ENCODE results near the gene RNF111. TPM values are rescaled to one million over a fixed set of nuclear protein-coding genes. Genes with fewer than 3 reads are reported as not detected.
"Not testable (repeated sequence)": the region's sequence is repeated elsewhere in the genome, so short reads cannot be mapped to it uniquely, and the experiment has no call there.

The RNF111 gene
- total and polyA plus RNA-seq, 2 of the 13 experiments (the other 11 are each of a cell fraction or from before 2014, with no cell fraction given) = 12.1 to 23.1 TPM

DNA sequence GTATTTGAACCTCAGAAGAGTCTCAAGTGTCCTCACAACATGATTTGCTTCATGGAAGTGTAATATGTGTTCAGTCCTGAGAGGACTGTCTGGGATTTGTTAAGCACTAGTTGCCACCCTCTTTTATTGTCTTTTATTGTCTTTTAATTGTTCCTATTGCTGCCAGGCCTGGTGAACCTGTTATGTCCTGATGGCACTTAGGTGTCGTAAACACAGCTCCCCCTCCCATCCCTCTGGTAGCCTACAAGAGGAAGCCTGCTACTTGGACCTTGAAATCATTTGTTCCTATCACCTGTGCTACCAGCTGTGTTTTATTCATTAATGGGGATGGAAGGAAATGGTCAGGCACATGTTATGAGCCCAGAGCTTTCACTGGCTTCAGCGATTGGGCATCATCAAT, 136.8 kb downstream of the RNF111 start (continued):
- TF ChIP-seq, protein P1, sequence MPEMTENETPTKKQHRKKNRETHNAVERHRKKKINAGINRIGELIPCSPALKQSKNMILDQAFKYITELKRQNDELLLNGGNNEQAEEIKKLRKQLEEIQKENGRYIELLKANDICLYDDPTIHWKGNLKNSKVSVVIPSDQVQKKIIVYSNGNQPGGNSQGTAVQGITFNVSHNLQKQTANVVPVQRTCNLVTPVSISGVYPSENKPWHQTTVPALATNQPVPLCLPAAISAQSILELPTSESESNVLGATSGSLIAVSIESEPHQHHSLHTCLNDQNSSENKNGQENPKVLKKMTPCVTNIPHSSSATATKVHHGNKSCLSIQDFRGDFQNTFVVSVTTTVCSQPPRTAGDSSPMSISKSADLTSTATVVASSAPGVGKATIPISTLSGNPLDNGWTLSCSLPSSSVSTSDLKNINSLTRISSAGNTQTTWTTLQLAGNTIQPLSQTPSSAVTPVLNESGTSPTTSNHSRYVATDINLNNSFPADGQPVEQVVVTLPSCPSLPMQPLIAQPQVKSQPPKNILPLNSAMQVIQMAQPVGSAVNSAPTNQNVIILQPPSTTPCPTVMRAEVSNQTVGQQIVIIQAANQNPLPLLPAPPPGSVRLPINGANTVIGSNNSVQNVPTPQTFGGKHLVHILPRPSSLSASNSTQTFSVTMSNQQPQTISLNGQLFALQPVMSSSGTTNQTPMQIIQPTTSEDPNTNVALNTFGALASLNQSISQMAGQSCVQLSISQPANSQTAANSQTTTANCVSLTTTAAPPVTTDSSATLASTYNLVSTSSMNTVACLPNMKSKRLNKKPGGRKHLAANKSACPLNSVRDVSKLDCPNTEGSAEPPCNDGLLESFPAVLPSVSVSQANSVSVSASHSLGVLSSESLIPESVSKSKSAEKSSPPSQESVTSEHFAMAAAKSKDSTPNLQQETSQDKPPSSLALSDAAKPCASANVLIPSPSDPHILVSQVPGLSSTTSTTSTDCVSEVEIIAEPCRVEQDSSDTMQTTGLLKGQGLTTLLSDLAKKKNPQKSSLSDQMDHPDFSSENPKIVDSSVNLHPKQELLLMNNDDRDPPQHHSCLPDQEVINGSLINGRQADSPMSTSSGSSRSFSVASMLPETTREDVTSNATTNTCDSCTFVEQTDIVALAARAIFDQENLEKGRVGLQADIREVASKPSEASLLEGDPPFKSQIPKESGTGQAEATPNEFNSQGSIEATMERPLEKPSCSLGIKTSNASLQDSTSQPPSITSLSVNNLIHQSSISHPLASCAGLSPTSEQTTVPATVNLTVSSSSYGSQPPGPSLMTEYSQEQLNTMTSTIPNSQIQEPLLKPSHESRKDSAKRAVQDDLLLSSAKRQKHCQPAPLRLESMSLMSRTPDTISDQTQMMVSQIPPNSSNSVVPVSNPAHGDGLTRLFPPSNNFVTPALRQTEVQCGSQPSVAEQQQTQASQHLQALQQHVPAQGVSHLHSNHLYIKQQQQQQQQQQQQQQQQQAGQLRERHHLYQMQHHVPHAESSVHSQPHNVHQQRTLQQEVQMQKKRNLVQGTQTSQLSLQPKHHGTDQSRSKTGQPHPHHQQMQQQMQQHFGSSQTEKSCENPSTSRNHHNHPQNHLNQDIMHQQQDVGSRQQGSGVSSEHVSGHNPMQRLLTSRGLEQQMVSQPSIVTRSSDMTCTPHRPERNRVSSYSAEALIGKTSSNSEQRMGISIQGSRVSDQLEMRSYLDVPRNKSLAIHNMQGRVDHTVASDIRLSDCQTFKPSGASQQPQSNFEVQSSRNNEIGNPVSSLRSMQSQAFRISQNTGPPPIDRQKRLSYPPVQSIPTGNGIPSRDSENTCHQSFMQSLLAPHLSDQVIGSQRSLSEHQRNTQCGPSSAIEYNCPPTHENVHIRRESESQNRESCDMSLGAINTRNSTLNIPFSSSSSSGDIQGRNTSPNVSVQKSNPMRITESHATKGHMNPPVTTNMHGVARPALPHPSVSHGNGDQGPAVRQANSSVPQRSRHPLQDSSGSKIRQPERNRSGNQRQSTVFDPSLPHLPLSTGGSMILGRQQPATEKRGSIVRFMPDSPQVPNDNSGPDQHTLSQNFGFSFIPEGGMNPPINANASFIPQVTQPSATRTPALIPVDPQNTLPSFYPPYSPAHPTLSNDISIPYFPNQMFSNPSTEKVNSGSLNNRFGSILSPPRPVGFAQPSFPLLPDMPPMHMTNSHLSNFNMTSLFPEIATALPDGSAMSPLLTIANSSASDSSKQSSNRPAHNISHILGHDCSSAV (CRISPR knock-in tag; IDR thresholded peaks at IDR 0.05; ENCODE audit: borderline replicate concordance) = no peak
- TF ChIP-seq, protein P2, sequence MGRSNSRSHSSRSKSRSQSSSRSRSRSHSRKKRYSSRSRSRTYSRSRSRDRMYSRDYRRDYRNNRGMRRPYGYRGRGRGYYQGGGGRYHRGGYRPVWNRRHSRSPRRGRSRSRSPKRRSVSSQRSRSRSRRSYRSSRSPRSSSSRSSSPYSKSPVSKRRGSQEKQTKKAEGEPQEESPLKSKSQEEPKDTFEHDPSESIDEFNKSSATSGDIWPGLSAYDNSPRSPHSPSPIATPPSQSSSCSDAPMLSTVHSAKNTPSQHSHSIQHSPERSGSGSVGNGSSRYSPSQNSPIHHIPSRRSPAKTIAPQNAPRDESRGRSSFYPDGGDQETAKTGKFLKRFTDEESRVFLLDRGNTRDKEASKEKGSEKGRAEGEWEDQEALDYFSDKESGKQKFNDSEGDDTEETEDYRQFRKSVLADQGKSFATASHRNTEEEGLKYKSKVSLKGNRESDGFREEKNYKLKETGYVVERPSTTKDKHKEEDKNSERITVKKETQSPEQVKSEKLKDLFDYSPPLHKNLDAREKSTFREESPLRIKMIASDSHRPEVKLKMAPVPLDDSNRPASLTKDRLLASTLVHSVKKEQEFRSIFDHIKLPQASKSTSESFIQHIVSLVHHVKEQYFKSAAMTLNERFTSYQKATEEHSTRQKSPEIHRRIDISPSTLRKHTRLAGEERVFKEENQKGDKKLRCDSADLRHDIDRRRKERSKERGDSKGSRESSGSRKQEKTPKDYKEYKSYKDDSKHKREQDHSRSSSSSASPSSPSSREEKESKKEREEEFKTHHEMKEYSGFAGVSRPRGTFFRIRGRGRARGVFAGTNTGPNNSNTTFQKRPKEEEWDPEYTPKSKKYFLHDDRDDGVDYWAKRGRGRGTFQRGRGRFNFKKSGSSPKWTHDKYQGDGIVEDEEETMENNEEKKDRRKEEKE (IDR thresholded peaks at IDR 0.05) = no peak
- TF ChIP-seq SIX1 (CRISPR knock-in tag; IDR thresholded peaks at IDR 0.05; ENCODE audit: borderline replicate concordance) (no peak), ZNF354B (CRISPR knock-in tag; IDR thresholded peaks at IDR 0.05) (no peak)

DNA sequence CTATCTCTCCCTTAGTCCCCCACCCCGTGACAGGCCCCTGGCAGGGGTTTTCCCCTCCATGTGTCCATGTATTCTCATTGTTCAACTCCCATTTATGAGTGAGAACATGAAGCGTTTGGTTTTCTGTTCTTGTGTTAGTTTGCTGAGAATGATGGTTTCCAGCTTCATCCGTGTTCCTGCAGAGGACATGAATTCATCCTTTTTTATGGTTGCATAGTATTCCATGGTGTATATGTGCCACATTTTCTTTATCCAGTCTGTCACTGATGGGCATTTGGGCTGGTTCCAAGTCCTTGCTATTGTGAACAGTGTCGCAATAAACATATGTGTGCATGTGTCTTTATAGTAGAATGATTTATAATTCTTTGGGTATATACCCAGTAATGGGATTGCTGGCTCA, 138.2 kb downstream of the RNF111 start:
- CTCF ChIA-PET (ENCODE audit: low intra/inter-chr PET ratio, low total read pairs); H3K27ac ChIP-seq (ENCODE audit: extremely low read length, insufficient read depth, low read length); H3K4me1 ChIP-seq (ENCODE audit: insufficient read depth, low read length); H3K4me2 ChIP-seq (ENCODE audit: low read depth, low read length); ATAC-seq; H3K27me3 ChIP-seq (ENCODE audit: control insufficient read depth in 1 of 2, insufficient read depth in 2 of 2, low read length in 2 of 2); H3K4me3 ChIP-seq (replicated peaks in 1 of 3; ENCODE audit: insufficient read depth in 1 of 3, low read depth in 2 of 3, low read length in 3 of 3); H4K20me1 ChIP-seq (ENCODE audit: insufficient read depth, low read length); DNase-seq (ENCODE audit: low spot score); BruUV-seq (replicated peaks); in situ Hi-C loops (cut with HindIII; ENCODE audit: extremely low pct_ligation_motif_present, low pct_unique_long_range_greater_than_20kb); POLR2A ChIA-PET; H2AFZ ChIP-seq (ENCODE audit: low read length); H3K9ac ChIP-seq (ENCODE audit: insufficient read depth, low read depth, low read length); H3K79me2 ChIP-seq (ENCODE audit: insufficient read depth, low read length); FAIRE-seq; intact Hi-C loops (cut with micrococcal nuclease; ENCODE audit: unreplicated experiment): not testable (repeated sequence)
- WGBS (ENCODE audit: low lambda C conversion rate) = 97% methylated on average over 4 of the region's 4 CpGs
- Histone ChIP-seq H3K9me3 (ENCODE audit: low read length) (peaks cover 12% of the 10 kb centered on the region; the same call in 1 of the 2 replicates), H3K36me3 (replicated peaks in 1 of 2; ENCODE audit: control insufficient read depth in 1 of 2, insufficient read depth in 2 of 2, low read length in 2 of 2) (peaks cover 10 to 50% of the 10 kb centered on the region in 2 experiments; a peak in 4 of 5 replicates)

DNA sequence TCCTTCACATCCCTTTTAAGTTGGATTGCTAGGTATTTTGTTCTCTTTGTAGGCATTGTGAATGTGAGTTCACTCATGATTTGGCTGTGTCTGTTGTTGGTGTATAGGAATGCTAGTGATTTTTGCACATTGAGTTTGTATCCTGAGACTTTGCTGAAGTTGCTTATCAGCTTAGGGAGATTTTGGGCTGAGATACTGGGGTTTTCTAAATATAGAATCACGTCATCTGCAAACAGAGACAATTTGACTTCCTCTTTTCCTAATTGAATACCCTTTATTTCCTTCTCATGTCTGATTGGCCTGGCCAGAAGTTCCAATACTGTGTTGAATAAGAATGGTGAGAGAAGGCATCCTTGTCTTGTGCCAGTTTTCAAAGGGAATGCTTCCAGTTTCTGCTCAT, 139.8 kb downstream of the RNF111 start:
- H3K27me3 ChIP-seq (ENCODE audit: control insufficient read depth in 1 of 2, insufficient read depth in 2 of 2, low read length in 2 of 2); H3K79me2 ChIP-seq (ENCODE audit: insufficient read depth, low read length); H3K4me1 ChIP-seq (ENCODE audit: insufficient read depth, low read length); FAIRE-seq; H3K4me2 ChIP-seq (ENCODE audit: low read depth, low read length); H2AFZ ChIP-seq (ENCODE audit: low read length); H4K20me1 ChIP-seq (ENCODE audit: insufficient read depth, low read length); H3K27ac ChIP-seq (ENCODE audit: extremely low read length, insufficient read depth, low read length); POLR2A ChIA-PET; ATAC-seq; in situ Hi-C loops (cut with HindIII; ENCODE audit: extremely low pct_ligation_motif_present, low pct_unique_long_range_greater_than_20kb); CTCF ChIA-PET (ENCODE audit: low intra/inter-chr PET ratio, low total read pairs); H3K9ac ChIP-seq (ENCODE audit: insufficient read depth, low read depth, low read length); H3K4me3 ChIP-seq (replicated peaks in 1 of 3; ENCODE audit: insufficient read depth in 1 of 3, low read depth in 2 of 3, low read length in 3 of 3); intact Hi-C loops (cut with micrococcal nuclease; ENCODE audit: unreplicated experiment); BruUV-seq (replicated peaks); DNase-seq (ENCODE audit: low spot score): not testable (repeated sequence)
- peaks cover 15 to 56% of the 10 kb centered on the region in 2 experiments for H3K36me3 ChIP-seq (replicated peaks in 1 of 2; ENCODE audit: control insufficient read depth in 1 of 2, insufficient read depth in 2 of 2, low read length in 2 of 2)
- peaks cover 12% of the 10 kb centered on the region; the same call in 1 of the 2 replicates for H3K9me3 ChIP-seq (ENCODE audit: low read length)
- WGBS (ENCODE audit: low lambda C conversion rate) = 100% methylated on average over 1 of the region's 1 CpG
